Measurements from ENCODE around the gene SCUBE1. TPM values are rescaled to one million over a fixed set of nuclear protein-coding genes. Genes with fewer than 3 reads are reported as not detected.

SCUBE1 gene
- 0.09 to 0.20 TPM (median 0.15 TPM) in 5 replicates for total RNA-seq (2022; extraction: Qiagen RNA extraction; ENCODE audit: low read depth)

GRCh38 chr22:43343262-43343669 lies at the start of gene SCUBE1:
TSS of gene SCUBE1 (minus strand) at chr22:43343372. CDS start at chr22:43343261, 111 bp downstream.

GRCh38 chr22:43186272-43187170 lies 156.7 kb downstream of the SCUBE1 start, which contains the start of gene TTLL12:
TSS of gene TTLL12 (minus strand) at chr22:43187134. CDS start at chr22:43187069, 65 bp downstream.

GRCh38 chr22:43151251-43152002 lies 191.7 kb downstream of the SCUBE1 start, which contains the start of gene TSPO:
TSS of gene TSPO (plus strand) at chr22:43151559. CDS start at chr22:43159239, 7,680 bp downstream.

Other genes with a start within 250 kb of the SCUBE1 start
- gene BIK, start 232.6 kb downstream of the SCUBE1 start, total RNA-seq (2022; extraction: Qiagen RNA extraction; ENCODE audit: low read depth), result 0.61 to 1.5 TPM (median 0.91 TPM) in 5 replicates
- 12.5 to 26.3 TPM (median 23.5 TPM) in 5 replicates for gene MCAT, start 200.0 kb downstream of the SCUBE1 start, total RNA-seq (2022; extraction: Qiagen RNA extraction; ENCODE audit: low read depth)
- 147 to 211 TPM (median 184 TPM) in 5 replicates for gene TSPO, start 191.8 kb downstream of the SCUBE1 start, total RNA-seq (2022; extraction: Qiagen RNA extraction; ENCODE audit: low read depth)
- gene TTLL12, start 156.2 kb downstream of the SCUBE1 start, total RNA-seq (2022; extraction: Qiagen RNA extraction; ENCODE audit: low read depth), result 17.8 to 24.4 TPM (median 21.2 TPM) in 5 replicates
- gene MPPED1, start 68.6 kb upstream of the SCUBE1 start, total RNA-seq (2022; extraction: Qiagen RNA extraction; ENCODE audit: low read depth), result not detected in 5 replicates